NCI-H2171 (cell line): ENCODE results near the gene ASIC3.
"Not testable (repeated sequence)": the region's sequence is repeated elsewhere in the genome, so short reads cannot be mapped to it uniquely, and the experiment has no call there.

ENCODE experiments used
- DNase-seq: peaks from one replicate; lab custom pipeline; 2025; lab: John Stamatoyannopoulos, UW

ASIC3 gene

GRCh38 chr7:151032936-151033863 is 15.1 kb upstream of the ASIC3 start:
- no peak for DNase-seq

- no peak for DNase-seq
Measured at GRCh38 chr7:151033864-151034249, 14.5 kb upstream of the ASIC3 start.

DNA sequence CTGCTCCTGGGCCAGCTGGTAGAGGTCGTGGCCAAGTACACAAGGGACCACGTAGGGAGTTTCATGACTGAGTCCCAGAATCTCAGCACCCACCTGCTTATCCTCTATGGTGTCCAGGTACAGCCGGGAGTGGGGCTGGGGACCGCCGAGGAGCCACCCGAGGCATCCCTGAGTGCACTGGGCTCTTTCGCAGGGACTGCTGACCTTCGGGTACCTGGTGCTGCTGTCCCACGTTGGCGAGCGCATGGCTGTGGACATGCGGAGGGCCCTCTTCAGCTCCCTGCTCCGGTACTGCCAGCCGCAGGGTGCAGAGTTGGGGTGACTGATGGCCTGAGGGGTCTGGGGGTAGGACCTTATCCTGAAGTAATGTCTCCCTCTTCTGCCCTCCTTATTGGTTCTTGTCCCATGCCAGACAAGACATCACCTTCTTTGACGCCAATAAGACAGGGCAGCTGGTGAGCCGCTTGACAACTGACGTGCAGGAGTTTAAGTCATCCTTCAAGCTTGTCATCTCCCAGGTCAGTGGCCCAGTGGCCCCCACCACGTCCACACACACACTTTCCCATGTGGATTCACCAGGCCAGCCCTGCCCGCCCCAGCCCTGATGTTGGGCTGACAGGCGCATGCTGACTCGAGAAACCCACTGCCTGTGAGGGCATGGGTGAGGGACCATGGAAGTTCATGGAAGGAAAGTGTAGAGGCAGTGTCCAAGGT is 13.9 kb upstream of the ASIC3 start:
- no peak for DNase-seq

DNA sequence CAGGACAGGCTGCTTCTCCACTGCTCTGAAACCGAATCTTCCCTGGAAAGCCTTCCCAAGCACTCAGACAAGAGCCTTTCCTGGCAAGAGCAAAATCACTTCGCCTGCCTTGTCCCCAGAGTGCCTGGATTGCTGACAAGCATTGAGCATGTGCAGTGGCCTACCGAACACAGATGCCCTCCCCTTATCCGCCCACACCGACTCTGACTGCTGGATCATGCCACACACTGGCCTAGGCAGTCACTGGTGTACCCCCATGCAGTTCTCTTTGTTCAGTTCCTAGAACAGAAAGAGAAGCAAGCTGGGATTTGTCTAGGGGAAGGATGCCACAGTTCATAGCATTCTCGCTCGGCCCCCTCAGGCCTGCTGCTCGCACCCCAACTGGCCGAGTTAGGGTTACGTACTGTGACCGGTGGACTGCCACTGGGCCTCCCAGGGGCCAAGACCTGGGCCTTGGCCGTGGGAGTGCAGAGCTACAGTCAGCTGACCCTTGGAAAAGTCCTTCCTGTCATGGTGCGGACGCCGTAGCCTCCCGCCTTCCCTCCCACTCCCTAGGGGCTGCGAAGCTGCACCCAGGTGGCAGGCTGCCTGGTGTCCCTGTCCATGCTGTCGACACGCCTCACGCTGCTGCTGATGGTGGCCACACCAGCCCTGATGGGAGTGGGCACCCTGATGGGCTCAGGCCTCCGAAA is 13.2 kb upstream of the ASIC3 start:
- DNase-seq = no peak

DNA sequence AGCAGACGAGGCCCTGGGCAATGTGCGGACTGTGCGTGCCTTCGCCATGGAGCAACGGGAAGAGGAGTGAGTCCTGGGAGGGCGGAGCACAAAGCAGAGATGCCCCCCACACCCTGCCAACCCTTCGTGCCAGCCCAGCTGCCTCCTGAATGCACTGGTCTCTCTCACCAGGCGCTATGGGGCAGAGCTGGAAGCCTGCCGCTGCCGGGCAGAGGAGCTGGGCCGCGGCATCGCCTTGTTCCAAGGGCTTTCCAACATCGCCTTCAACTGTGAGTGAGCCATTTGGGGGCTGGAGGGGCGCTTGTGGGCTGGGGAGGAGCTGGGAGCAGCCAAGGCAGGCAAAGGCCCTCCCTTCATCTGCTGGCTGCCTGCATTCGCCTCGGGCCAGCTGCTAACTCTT is 12.4 kb upstream of the ASIC3 start:
- no peak for DNase-seq

- no peak for DNase-seq
Measured at GRCh38 chr7:151038951-151039849, 9.1 kb upstream of the ASIC3 start.

DNA sequence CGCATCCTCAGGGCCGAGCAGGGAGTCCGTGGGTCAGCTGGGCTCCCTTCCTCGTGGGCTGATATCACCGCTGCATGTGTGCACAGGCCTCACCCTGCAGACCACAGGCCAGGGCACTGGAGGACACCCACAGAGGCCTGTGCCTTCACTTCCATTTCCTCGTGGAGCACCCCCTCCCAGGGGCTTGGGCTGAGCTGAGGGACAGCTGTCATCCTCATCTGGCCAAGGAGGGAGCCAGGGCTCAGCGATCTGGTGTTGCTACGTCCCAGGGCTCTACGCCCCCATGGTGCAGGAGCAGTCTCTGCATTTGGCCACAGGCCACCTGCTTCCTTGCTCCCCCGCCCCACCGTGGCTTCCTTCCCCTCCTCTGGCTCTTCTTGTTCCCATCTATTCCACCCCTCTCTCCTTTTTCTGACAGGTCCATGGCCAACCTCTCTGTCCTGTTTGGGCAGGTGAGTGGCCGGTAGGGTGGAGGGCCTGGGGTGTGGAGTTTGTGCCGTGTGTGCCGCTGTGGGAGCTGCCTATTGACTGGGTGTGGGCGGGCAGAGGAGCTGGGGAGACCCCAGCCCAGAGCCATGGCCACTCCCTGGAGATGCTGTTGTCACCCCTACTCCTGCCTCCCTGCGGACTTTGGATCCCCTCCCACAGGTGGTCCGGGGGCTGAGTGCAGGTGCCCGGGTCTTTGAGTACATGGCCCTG is 8.3 kb upstream of the ASIC3 start:
- DNase-seq = no peak

DNA sequence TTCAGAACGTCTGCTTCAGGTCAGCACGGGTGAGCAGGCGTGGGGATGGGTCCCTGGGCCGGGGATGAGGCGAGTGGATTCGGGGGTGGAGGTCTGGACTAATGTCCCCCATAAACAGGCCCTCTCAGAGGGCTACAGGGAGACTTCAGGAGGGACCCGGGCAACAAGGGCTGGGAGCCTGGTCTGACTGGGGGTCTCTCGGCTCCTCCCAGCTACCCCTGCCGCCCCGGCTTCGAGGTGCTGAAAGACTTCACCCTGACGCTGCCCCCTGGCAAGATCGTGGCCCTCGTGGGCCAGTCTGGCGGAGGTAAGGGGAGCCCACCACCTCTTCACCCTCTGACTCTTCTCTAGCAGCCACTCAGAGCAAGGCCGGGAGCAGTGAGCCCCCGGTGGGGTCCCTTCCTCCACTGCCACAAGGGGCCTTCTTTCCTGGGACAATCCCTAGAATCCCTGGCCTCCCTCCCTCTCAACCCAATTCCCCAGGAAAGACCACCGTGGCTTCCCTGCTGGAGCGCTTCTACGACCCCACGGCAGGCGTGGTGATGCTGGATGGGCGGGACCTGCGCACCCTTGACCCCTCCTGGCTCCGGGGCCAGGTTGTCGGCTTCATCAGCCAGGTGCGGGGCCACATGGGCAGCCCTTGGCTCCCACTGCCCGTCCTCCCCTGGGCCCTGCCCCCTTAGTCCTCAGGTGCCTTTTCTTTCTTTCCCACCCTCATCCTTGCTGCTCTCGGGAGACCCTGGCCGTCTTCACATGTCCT is 7.5 kb upstream of the ASIC3 start:
- no peak for DNase-seq

DNA sequence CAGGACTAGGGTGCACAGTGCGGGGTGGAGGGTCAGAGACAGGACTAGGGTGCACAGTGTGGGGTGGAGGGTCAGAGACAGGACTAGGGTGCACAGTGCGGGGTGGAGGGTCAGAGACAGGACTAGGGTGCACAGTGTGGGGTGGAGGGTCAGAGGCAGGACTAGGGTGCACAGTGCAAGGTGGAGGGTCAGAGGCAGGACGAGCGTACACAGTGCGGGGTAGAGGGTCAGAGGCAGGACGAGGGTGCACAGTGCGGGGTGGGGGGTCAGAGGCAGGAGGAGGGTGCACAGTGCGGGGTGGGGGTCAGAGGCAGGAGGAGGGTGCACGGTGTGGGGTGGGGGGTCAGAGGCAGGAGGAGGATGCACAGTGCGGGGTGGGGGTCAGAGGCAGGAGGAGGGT is 4.9 kb upstream of the ASIC3 start:
- DNase-seq = not testable (repeated sequence)

- no peak for DNase-seq
Measured at GRCh38 chr7:151043959-151044358, 4.4 kb upstream of the ASIC3 start.

DNA sequence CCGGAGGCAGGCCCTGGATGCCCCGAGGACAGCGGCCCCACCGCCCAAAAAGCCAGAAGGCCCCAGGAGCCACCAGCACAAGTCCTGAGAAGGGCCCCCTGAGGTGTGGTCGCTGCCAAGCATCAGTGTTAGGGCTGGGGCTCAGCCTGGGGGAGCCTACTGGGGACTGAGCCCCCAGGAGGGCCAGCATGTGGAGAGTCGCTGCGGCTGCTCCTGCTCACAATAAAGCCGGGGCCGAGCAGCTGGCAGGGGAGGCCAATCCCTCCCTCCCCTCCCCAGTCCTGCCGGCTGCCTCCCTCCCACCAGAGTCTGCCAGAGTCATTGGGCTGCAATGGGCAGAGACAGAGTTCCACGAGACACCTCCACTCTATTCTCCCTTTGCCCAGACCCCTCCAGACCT is 3.1 kb upstream of the ASIC3 start:
- no peak for DNase-seq

- DNase-seq = no peak
Measured at GRCh38 chr7:151045967-151046366, 2.4 kb upstream of the ASIC3 start.

DNA sequence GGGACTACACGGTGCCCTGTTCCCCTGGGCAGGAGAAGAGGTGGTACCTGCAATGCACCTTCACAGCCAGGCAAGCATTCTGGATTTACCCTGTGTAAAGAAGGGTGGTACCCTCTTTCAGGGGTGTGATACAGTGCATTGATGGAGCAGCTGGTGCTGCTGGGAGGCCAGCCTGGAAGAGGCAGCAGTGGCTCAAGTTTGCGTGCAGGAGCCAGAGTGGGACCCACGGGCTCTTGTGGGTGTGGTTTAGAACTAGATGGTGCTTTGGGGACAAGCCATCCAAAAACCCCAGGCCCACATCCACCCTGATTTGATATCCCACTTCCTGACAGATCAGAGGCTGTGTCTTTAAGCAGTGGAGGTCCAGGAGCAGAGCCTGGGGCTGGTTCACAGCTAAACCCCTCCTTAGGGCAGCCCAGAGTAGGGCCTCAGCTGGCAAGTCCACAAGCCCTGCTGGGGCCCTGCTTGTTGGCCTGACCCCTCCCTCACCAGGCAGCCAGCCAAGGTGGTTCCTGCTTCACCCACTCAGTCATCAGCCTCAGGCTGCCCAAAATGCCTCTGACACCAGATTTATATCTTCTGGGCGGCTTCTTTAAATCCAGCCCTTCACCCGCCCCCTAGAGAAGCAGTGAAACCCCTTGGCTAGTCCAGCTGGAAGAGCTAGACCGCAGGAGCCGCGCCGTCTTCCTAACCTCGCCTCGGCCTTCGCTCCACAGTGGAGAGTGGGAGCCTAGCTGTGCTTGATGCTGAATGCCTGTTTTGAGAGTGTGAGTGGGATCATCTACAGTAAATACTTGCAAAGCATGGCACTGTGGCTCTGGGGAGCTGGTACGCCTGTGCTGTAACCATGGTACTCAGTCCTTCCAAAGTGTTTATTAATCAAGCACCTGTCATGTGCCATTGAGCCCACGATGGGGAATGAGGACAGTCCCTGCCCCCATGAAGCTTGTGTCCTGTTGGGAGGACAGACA is 1.4 kb upstream of the ASIC3 start:
- no peak for DNase-seq

GRCh38 chr7:151048911-151049463 is 656 bp downstream of the ASIC3 start:
- no peak for DNase-seq

- DNase-seq = no peak
Measured at GRCh38 chr7:151051108-151051507, 2.8 kb downstream of the ASIC3 start.

DNA sequence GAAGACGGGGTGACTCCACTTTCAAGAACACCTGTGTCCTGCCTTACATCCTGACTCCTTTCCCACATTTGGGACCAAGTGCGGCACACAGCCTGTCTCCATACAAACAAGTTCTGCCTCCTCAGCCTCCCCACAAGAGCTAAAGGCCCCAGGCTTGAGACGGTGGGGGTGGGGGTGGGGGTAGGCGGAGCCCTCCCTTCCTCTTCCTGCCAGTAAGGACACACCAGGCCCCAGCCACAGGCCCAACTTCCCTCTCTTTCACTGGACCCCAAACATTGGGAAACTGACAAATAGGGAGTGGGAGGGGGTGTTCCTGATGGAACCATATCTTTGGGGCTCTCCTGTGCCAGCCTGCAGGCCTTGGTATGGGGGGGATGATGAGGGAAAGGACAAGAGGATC is 4.8 kb downstream of the ASIC3 start:
- DNase-seq = no peak

GRCh38 chr7:151053751-151054150 is 5.4 kb downstream of the ASIC3 start:
- DNase-seq = no peak

- no peak for DNase-seq
Measured at GRCh38 chr7:151056283-151056665, 7.9 kb downstream of the ASIC3 start.
